Activated naive CD4-positive, alpha-beta T cell treated with anti-CD3 and anti-CD28 coated beads, Interleukin-2, amount 50 U/mL, for 72 hours (primary cell): ENCODE results near the gene NR5A1. TPM values are rescaled to one million over a fixed set of nuclear protein-coding genes. Genes with fewer than 3 reads are reported as not detected.

Experiments used
- ATAC-seq, 2 donors: fragments of 150-1000 bp; cut with Tn5 transposase; 2 replicates each; pipeline ENCODE4 v1.10.0; 2021; ENCODE audit warnings: mild to moderate bottlenecking in 2 of 2, moderate library complexity in 2 of 2
- DNase-seq, 2 donors: peaks; one replicate each; pipeline ENCODE4 v3.0.0; 2021 to 2022; ENCODE audit warnings: low spot score in 2 of 2
- H3K27ac Mint-ChIP-seq, 2 donors: one replicate each; pipeline ENCODE4 v1.8.0; 2022; ENCODE audit warnings: mild to moderate bottlenecking in 2 of 2, mixed read lengths in 2 of 2
- H3K36me3 Mint-ChIP-seq, 2 donors: one replicate each; pipeline ENCODE4 v1.8.0; 2022; ENCODE audit warnings: mixed read lengths in 2 of 2
- H3K9me3 Mint-ChIP-seq, 2 donors: one replicate each; pipeline ENCODE4 v1.8.0; 2022; ENCODE audit warnings: mixed read lengths in 2 of 2
- total RNA-seq, 2 donors: library from RNA; stranded (reverse); gene quantifications; one replicate each; pipeline ENCODE4 v1.2.3, GENCODE V29; 2022

NR5A1 gene
- not detected for total RNA-seq

DNA sequence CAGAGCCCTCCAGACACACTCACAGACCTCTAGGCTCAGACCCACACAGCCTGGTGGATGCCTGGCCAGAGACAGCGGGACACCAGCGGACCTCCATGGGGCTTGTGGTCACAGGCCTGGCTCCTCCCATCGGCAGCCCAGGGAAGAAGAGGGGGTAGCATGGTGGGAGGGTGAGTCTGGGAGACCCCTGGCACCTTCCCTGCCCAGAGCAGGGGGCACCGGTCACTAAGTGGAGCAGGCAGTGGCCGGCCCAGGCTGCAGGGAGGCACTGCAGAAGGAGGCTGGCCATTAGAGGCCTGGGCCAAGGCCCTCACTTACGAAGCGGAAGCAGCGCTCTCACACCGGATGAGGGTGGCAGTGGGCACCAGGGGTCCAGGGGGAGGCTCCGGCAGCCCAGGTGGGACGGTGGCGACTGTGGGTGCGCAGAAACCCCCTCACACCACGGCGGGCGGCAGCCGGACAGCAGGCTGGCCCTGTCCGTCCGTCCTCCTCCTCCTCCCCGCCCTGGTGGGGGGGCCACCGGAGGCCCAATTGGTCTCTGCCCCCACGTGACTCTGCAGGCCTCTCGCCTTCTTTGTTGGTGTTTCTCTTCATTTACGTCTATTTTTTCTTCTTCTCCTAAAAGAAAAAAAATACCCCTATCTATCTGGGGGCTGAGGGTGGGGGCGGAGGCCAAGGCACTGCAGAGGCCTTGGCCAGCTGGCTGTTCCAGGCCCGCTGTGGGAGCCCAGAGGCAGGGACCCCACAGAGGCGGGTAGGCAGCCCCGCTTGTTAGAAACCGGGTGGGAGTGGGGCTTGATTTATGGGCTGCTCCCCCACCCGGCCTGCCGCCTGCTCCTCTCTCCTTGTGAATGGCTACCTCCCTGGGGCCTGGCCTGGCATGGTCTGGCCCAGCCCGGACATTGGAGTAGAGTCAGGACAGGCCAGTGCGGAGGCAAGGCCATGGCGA lies at the start of gene NR5A1:
Gene NR5A1 (minus strand): TSS at position 469 of the 949 bp plus-strand sequence. CDS start 4,004 bp downstream, outside the sequence.
- H3K9me3 Mint-ChIP-seq, result no peaks in the 10 kb centered on the region
- DNase-seq (no peak), ATAC-seq (no peak)
- no peak within 1 kb of the TSS for H3K27ac Mint-ChIP-seq
- peaks cover 6 to 7% of the 10 kb centered on the region in 2 donors for H3K36me3 Mint-ChIP-seq

- ATAC-seq, result no peak
- no peak overlapping the region for H3K27ac Mint-ChIP-seq
- no peaks in the 10 kb centered on the region for H3K36me3 Mint-ChIP-seq
- no peaks in the 10 kb centered on the region for H3K9me3 Mint-ChIP-seq
- DNase-seq, result no peak
These were observed 47.8 kb upstream of the NR5A1 start for GRCh38 chr9:124555043-124555442.

DNA sequence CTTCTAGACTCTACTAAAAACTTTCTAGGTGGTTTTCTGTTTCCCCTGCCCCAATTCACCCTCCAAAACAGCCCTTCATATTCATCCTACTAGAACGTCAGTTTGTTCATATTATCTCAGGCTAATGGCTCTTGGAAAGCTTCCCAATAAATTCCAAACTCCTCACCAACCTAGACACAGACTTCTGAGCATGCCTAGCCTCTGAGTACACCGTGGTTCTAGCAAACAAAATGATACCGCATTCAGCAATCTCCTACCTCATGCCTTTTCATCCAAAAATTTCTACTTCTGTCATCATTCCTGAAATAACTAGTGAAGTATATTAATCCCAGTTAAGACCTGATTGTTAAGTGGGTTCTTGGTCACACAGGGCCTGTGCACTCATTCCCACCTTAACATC lies 46.5 kb upstream of the NR5A1 start:
- Mint-ChIP-seq H3K36me3 (no peaks in the 10 kb centered on the region), H3K27ac (no peak overlapping the region), H3K9me3 (no peaks in the 10 kb centered on the region)
- ATAC-seq, result no peak
- DNase-seq, result no peak

- no peak for DNase-seq
- no peak overlapping the region for H3K27ac Mint-ChIP-seq
- no peaks in the 10 kb centered on the region for H3K9me3 Mint-ChIP-seq
- no peak for ATAC-seq
- H3K36me3 Mint-ChIP-seq, result no peaks in the 10 kb centered on the region
These were observed 45.0 kb upstream of the NR5A1 start for GRCh38 chr9:124552273-124552605.

- H3K9me3 Mint-ChIP-seq, result no peaks in the 10 kb centered on the region
- ATAC-seq (peak; percentile 85 to 89), DNase-seq (peak in 1 of 2 donors; percentile 51)
- no peak overlapping the region for H3K27ac Mint-ChIP-seq
- H3K36me3 Mint-ChIP-seq, result no peaks in the 10 kb centered on the region
These were observed 44.5 kb upstream of the NR5A1 start for GRCh38 chr9:124551472-124552272.

DNA sequence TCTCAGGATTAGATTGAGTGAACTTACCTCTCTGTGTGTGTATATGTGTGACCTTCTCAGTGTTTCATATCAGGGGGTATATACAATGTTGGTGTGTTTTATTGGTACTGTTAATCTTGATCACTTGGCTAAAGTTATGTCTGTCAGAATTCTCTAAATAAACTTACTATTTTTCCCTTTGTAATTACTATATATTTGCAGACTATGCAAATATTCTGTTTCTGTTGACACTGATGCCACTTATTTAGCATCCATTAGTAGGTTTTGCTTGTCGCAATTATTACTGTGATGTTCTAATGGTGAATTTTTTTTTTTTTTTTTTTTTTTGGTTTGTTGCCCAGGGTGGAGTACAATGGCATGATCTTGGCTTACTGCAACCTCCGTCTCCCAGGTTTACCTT lies 42.9 kb upstream of the NR5A1 start:
- DNase-seq (no peak), ATAC-seq (no peak)
- H3K9me3 Mint-ChIP-seq, result no peaks in the 10 kb centered on the region
- no peak overlapping the region for H3K27ac Mint-ChIP-seq
- no peaks in the 10 kb centered on the region for H3K36me3 Mint-ChIP-seq

GRCh38 chr9:124549016-124549415 lies 41.8 kb upstream of the NR5A1 start:
- H3K9me3 Mint-ChIP-seq, result no peaks in the 10 kb centered on the region
- no peak overlapping the region for H3K27ac Mint-ChIP-seq
- H3K36me3 Mint-ChIP-seq, result no peaks in the 10 kb centered on the region
- ATAC-seq (no peak), DNase-seq (no peak)

DNA sequence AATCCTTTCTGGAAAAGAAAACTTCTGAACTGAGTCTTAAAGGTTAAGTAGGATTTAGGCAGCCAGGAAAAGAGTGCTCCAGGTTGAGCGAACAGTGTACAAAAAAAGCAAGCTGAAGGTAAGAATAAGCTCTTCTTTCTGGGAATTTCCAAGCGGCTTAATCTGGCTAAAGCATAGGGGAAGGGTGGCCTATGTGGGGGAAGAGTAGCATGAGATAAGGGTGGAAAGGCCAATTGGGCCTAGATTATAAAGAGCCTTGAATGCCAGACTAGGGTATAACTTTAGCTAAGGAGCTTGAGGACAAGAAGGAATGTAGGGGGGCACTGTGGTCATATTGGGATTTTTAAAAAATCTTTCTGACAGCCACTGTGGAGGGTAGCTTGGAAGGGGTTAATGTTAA lies 37.3 kb upstream of the NR5A1 start:
- H3K27ac Mint-ChIP-seq, result no peak overlapping the region
- H3K9me3 Mint-ChIP-seq, result no peaks in the 10 kb centered on the region
- no peak for DNase-seq
- H3K36me3 Mint-ChIP-seq, result no peaks in the 10 kb centered on the region
- ATAC-seq, result no peak

- no peak for ATAC-seq
- Mint-ChIP-seq H3K27ac (no peak overlapping the region), H3K9me3 (no peaks in the 10 kb centered on the region), H3K36me3 (no peaks in the 10 kb centered on the region)
- no peak for DNase-seq
These were observed 34.6 kb upstream of the NR5A1 start for GRCh38 chr9:124541824-124542223.

- no peak for DNase-seq
- ATAC-seq, result no peak
- Mint-ChIP-seq H3K9me3 (no peaks in the 10 kb centered on the region), H3K27ac (no peak overlapping the region), H3K36me3 (no peaks in the 10 kb centered on the region)
These were observed 30.7 kb upstream of the NR5A1 start for GRCh38 chr9:124537926-124538325.

GRCh38 chr9:124535846-124536245 lies 28.6 kb upstream of the NR5A1 start:
- no peaks in the 10 kb centered on the region for H3K9me3 Mint-ChIP-seq
- DNase-seq (no peak), ATAC-seq (no peak)
- H3K27ac Mint-ChIP-seq, result no peak overlapping the region
- no peaks in the 10 kb centered on the region for H3K36me3 Mint-ChIP-seq

DNA sequence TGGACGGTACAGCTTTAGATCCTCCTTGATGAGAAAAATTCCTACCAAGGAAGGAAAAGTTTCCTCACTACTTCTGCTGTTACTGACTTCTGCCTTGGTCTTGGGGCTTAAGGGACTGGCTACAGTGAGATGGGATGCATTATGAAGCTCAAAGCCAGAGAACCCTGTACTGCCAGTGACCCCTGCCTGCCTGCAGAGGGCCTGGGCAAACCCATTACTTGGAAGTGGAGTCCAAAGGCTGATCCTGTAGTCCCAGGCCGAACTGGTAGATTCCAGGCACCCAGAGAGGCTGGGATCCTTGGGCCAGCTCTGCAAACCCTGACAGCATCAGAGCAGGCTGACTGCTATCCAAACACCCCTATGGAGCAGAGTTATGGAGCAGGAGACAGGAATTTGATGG lies 25.7 kb upstream of the NR5A1 start:
- no peaks in the 10 kb centered on the region for H3K36me3 Mint-ChIP-seq
- no peak overlapping the region for H3K27ac Mint-ChIP-seq
- no peaks in the 10 kb centered on the region for H3K9me3 Mint-ChIP-seq
- DNase-seq, result no peak
- no peak for ATAC-seq

DNA sequence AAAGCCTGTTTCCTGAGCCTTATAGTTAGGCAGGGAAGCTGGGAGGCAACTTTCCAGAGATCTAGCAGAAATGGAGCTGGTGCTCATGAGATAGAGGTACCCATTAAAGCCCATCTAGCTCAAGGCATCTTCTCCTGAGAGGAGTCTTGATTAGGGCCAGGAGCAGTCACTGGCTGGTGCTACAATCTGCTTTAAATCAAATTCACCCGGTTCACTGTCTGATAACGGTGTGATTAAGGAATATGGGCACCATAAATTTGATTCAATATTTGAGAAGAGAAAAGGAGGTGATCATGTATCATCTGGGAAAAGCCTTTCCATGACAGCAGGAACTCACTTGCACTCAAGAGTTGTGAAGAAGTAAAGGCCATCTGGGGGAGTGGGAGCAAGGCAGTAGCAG lies 23.9 kb upstream of the NR5A1 start:
- no peak overlapping the region for H3K27ac Mint-ChIP-seq
- no peaks in the 10 kb centered on the region for H3K9me3 Mint-ChIP-seq
- ATAC-seq, result no peak
- H3K36me3 Mint-ChIP-seq, result no peaks in the 10 kb centered on the region
- no peak for DNase-seq

- ATAC-seq (no peak), DNase-seq (no peak)
- Mint-ChIP-seq H3K36me3 (no peaks in the 10 kb centered on the region), H3K9me3 (no peaks in the 10 kb centered on the region), H3K27ac (peak overlapping the region in 1 of 2 donors; percentile 46)
These were observed 23.0 kb upstream of the NR5A1 start for GRCh38 chr9:124530246-124530645.

GRCh38 chr9:124527781-124528180 lies 20.6 kb upstream of the NR5A1 start:
- Mint-ChIP-seq H3K27ac (no peak overlapping the region), H3K36me3 (no peaks in the 10 kb centered on the region), H3K9me3 (no peaks in the 10 kb centered on the region)
- DNase-seq (no peak), ATAC-seq (no peak)

DNA sequence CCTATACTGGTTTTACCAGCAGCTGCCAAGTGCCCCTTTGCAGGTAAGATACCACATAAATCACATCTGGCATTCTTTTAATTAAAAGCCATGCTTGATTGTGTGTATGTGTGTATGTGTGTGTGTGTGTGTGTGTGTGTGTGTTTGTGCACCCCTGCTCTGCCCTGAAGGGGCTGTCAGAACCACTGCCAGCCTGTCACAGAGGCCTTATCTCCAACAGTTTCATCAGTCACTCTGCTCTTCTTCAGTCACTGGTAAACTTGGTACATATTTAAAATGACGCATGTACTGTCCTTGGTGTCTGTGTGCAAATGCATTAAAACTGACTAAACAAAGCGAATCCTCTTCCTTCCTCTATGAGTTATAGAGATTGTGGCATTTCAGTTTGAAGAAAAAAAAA lies 19.0 kb upstream of the NR5A1 start:
- H3K36me3 Mint-ChIP-seq, result no peaks in the 10 kb centered on the region
- no peak for DNase-seq
- H3K9me3 Mint-ChIP-seq, result no peaks in the 10 kb centered on the region
- no peak for ATAC-seq
- H3K27ac Mint-ChIP-seq, result no peak overlapping the region
